GM19395 (cell line): ENCODE measurements around the gene CORO2B.
A peak's percentile ranks its signal among the peaks of the same experiment; 100 is the strongest.

ENCODE experiments used
- ATAC-seq: cut with Tn5 transposase; IDR thresholded peaks from one replicate; pipeline ENCODE4 v1.9.1; 2021; ENCODE audit warnings: mild to moderate bottlenecking, moderate library complexity; ENCODE audit not compliant: unreplicated experiment

Gene CORO2B

DNA sequence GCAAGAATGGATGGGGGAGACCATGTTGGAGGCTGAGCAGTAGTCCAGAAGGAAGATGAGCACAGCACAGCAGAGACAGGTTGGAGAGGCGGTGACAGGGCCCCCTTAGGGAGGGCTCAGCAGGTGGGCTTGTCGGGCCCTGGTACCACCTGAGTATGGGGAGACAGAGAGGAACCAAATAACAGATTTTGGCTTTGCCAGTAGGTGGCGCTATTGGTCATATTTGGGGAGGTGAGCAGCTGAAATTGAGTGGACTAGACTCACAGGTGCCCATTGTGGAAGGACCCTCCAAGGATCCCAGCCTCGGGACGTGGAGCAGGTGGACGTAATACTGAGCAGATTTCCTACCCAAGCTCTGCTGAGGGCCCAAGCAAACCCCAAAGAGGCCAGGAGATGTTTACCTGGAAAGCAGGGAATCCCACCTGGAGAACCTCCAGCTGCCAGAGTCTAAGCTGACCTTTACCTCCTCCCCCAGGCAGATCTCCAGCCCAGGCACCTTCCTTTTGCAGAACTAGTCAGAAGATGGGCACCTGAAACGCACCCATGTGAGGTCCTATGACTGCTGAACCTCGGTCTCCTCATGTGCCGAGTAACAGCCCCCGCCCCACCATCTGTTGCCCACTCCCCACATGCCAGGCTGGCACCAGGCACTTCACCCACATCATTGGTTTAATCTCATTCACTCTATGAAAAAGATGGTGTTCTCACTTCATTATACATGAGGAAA, 24.6 kb upstream of the CORO2B start:
- ATAC-seq = no peak

GRCh38 chr15:68554721-68555678, 23.8 kb upstream of the CORO2B start:
- ATAC-seq = no peak

DNA sequence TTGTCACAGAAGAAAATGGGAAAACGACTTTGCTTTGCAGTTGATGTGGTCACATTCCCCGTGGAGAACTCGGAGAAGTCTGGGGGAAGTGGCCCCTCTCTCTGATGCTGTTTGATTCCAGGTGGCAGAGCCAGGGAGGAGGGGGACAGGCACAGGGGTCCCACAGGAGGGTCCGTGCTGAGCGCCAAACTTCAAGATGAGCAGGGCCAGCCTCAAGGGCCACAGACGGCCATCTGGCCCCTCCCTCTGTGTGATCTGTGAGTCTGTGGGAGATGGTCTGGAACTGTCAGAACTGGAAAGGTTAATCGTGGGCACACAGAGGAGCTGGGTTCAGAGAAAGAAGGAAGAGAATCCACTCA, 23.1 kb upstream of the CORO2B start:
- ATAC-seq = no peak

GRCh38 chr15:68556139-68556990, 22.4 kb upstream of the CORO2B start:
- ATAC-seq = no peak

DNA sequence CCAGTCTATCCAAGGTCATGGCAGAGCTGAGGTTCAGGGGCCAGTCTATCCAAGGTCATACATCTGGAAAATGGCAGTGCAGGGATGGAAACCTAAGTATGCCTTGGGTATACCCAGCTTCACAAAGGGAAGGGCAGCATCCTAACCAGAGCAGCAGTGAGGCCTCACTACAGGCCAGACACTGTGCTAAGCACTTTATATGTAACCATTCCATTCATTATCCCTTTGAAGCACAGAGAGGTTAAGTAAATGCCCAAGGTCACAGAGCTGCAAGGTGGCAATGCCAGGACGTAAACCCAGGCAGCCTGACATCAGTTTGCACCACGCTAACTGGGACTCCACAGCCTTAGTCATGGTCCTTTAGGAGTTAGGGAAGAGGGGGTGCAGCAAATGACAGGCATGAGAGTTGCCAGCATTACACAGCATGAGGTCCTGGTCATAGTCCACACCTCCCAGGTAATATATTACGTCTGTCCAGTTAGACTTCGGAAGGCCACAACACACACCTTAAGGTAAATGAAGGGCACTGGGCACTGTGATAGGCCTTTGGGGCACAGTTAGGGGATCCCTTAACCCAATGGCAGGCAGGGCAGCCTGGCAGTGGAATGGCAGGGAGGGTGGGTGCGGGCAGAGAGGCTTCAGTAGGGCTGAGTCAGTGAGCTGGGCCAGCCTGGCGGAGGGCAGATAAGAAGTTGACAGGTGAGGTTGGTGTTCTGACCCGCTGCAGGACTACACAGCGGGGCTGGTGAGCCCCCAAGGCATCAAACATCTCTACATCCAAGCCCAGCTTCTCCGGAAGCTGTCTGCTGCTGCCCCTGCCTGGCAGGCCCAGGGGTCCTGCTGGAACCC, 21.1 kb upstream of the CORO2B start:
- no peak for ATAC-seq

DNA sequence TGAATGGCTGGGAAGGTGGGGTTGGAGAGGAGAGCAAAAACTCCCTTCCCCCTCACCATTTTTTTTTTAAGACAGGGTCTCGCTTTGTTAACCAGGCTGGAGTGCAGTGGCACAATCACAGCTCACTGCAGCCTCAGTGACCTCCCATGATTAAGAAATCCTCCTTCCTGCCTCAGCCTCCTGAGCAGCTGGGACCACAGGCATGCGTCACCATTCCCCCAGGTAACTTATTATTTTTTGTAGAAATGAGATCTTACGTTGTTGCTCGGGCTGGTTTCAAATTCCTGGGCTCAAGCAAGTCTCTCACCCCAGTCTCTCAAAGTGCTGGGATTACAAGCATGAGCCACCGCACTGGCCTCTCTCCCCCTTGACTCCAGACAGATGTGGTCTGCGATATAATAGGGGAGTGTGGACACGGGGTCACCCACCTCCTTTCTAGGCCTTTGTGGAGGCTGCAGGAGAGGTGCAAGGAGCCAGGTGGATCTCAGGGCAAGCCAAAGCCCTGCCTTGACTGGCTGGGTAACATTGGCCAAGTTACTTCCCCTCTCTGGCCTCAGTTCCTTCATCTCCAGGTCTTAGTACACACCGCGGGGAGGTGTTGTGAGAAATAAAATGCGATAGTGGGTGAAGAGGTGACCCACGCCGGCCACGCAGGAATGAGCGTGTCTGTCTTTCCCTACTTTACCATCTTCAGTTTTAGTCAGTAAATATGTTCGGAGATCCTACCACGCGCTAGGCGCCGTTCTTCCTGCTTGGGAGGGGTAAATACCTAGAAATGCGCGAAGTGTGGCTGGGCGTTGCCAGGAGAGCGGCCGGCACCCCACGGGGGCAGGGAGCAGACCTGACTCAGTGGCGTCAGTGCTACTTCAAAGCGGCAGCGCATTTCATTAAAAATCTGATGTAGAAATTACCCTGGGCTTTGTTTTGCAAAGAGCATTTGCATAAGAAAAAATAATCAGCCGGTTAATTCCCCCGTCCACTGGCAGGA, 20.2 kb upstream of the CORO2B start:
- ATAC-seq = no peak

GRCh38 chr15:68559345-68560310, 19.2 kb upstream of the CORO2B start:
- ATAC-seq = peak; percentile 67

GRCh38 chr15:68560501-68561113, 18.2 kb upstream of the CORO2B start:
- ATAC-seq = no peak

GRCh38 chr15:68561171-68561900, 17.5 kb upstream of the CORO2B start:
- no peak for ATAC-seq

GRCh38 chr15:68561901-68562300, 16.9 kb upstream of the CORO2B start:
- no peak for ATAC-seq

DNA sequence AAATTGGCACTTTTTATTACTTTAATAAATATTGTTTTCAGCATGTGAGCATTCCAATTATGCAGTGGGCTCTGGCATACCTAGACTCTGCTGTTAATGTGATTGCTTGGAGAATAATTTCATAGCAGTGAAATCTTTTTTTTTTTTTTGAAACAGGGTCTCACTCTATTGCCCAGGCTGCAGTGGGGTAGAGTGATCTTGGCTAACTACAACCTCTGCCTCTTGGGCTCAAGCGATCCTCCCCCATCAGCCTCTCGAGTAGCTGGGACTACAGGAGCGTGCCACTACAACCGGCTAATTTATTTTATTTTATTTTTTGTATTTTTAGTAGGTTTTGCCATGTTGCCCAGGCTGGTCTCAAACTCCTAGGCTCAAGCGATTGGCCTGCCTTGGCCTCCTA, 14.6 kb upstream of the CORO2B start:
- no peak for ATAC-seq

DNA sequence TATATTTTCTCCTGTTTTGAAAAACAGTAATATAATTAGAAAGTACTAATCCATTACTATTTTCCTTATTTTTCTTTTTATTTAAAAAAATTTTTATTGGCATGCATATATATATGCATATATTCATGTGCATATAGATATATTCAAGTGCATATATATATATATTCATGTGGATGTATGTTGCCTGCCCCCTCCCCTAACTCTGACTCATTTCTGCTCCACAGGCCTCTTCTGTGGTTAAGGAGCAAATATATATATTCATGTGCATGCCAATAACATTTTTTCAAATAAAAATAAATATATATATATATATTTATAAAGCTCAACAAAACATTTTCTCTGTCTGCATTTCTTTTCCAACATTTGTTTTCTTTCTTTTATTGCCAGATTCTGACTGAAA, 13.6 kb upstream of the CORO2B start:
- no peak for ATAC-seq

- no peak for ATAC-seq
Measured at GRCh38 chr15:68565726-68566125, 13.1 kb upstream of the CORO2B start.

DNA sequence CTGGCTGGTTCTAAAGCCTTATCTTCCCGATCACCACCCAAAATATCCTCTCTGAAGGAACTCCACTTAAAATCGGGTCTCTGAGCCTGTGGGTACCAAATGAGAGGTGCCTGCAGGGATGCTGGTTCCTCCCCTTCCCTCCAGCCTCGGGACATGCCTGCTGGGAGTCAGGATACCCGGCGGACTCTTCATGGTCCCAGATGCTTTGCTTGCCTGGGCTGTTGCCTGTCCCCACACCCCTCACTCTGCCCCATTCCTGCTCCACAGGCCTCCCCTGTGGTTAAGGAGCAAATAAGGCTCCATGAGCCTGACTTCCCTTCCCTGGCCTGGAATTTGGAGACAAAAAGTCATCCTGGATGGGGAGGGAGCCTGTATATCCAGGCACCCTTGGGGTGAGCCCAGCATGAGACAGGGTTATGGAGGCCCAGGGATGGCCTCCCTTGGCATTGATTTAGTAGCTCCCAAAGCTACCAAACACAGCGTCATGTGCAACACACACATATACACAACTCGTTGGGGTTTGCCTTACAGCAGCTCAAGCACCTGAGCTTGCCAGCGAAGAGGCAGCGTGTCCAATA, 12.3 kb upstream of the CORO2B start:
- ATAC-seq = no peak

DNA sequence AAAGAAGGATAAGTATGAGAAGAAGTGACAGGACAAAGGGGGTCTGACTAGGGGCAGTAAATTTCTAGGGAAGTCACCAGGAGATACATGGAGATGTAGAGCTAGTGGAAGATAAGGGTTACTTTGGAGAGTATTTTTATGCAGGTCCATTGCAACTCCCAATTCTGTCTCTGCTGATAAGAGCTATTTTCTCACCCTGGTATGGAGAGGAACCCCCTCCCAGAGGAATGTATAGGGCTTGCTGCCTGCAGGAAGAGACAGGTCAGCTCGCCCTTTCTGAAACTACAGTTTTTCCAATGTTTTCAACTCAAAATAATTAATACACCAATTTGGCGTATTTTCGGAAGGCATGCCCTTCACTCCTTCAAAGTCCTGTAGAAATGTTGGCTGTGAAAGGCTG, 11.4 kb upstream of the CORO2B start:
- ATAC-seq = no peak

DNA sequence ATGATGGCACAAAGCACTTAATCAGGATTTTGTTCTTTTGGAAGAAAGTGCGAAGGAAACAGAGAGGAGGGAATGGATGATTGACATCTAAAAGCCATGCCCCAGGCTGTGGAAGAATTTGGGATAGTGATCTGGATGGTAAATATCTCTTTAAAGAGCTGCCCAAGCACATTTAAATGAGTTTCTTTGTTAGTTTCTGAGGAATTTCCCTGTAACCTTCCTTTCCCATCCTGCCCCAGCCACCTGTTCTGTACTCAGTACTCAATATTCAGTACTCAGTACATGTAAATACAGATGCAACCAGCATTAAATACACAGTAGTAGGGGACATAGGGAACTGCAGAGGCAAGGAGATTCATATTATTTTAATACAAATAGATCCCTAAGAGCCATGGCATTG, 7.8 kb upstream of the CORO2B start:
- ATAC-seq = no peak

- no peak for ATAC-seq
Measured at GRCh38 chr15:68571582-68571981, 7.2 kb upstream of the CORO2B start.
